Thyroid gland (tissue), 4 donors: ENCODE data around the gene SHE. TPM values are rescaled to one million over a fixed set of nuclear protein-coding genes. Genes with fewer than 3 reads are reported as not detected.
"Not testable (repeated sequence)": the region's sequence is repeated elsewhere in the genome, so short reads cannot be mapped to it uniquely, and the experiment has no call there.

ENCODE experiments used
- DNase-seq, 2 donors: peaks; one replicate each; pipeline ENCODE4 v3.0.0-alpha.2; 2019
- H3K27ac ChIP-seq, 3 donors: fragments of 200-600 bp; sonication (generic); 1 replicate in 2 of 3; 2 replicates in 1 of 3; pipeline ENCODE4 v1.5.1; 2016 to 2019; ENCODE audit warnings: mild to moderate bottlenecking in 1 of 3, moderate library complexity in 1 of 3
- H3K27me3 ChIP-seq: fragments of 200-600 bp; sonication (generic); one replicate; pipeline ENCODE4 v1.5.1; 2019
- H3K36me3 ChIP-seq, 2 donors: fragments of 200-600 bp; sonication (generic); one replicate each; pipeline ENCODE4 v1.5.1; 2016 to 2019
- H3K4me1 ChIP-seq, 2 donors: fragments of 200-600 bp; sonication (generic); one replicate each; pipeline ENCODE4 v1.5.1; 2017 to 2019
- H3K4me3 ChIP-seq, 3 donors: fragments of 200-600 bp; sonication (generic); replicated peaks in 1 of 3; 1 replicate in 2 of 3; 2 replicates in 1 of 3; pipeline ENCODE4 v1.5.1; 2016; ENCODE audit warnings: mild to moderate bottlenecking in 1 of 3
- H3K9me3 ChIP-seq: fragments of 200-600 bp; sonication (generic); one replicate; pipeline ENCODE4 v1.5.1; 2017
- CTCF ChIP-seq, 6 experiments: fragments of 200-600 bp in 3 of 6; fragments of 450-650 bp in 3 of 6; sonication (generic) in 3 of 6; IDR thresholded peaks; one replicate each; pipeline ENCODE4 v1.5.1; 2016 to 2019; ENCODE audit warnings: antibody characterized with exemption in 6 of 6, mild to moderate bottlenecking in 2 of 6, inconsistent platforms in 1 of 6, moderate library complexity in 1 of 6
- POLR2A ChIP-seq, 2 donors: fragments of 450-650 bp; IDR thresholded peaks; one replicate each; pipeline ENCODE4 v1.6.1; 2017; ENCODE audit warnings: antibody characterized with exemption in 2 of 2, mild to moderate bottlenecking in 2 of 2, moderate library complexity in 1 of 2
- WGBS, 2 donors: methylation state at CpG; one replicate each; pipeline ENCODE4 v1.1.5; 2017; 5-methylcytosine and 5-hydroxymethylcytosine counted together
- intact Hi-C: fragments of 100-400 bp; cut with DNase I; formaldehyde crosslinking; loops from one replicate; pipeline ENCODE4 v1.15.1; 2023
- total RNA-seq, 4 donors: library from RNA; depleted of rRNA; stranded (reverse); fragments of >200 nt; gene quantifications; one replicate each; pipeline ENCODE4 v1.2.3, GENCODE V29; 2016

The SHE gene
- total RNA-seq, 4 donors from 2014 or later = 35.8 to 56.0 (median 43.0) TPM

GRCh38 chr1:154539486-154540483, 37.6 kb upstream of the SHE start:
- no peak overlapping the region for H3K27ac ChIP-seq
- 86 to 88% methylated on average over 9 of the region's 9 CpGs for WGBS, 2 donors
- no peaks in the 10 kb centered on the region for H3K4me1 ChIP-seq
- no peaks in the 10 kb centered on the region for H3K36me3 ChIP-seq
- H3K27me3 ChIP-seq = no peaks in the 10 kb centered on the region
- H3K9me3 ChIP-seq = no peaks in the 10 kb centered on the region
- H3K4me3 ChIP-seq = no peak overlapping the region
- DNase-seq = no peak
- TF ChIP-seq POLR2A (IDR thresholded peaks at IDR 0.05) = no peak
- no peak for TF ChIP-seq CTCF (IDR thresholded peaks at IDR 0.05)
- intact Hi-C loops = loop anchor here (10.0 kb wide), 1 partner anchor 135 kb away; the partner anchor contains the start of gene IL6R

GRCh38 chr1:154536570-154536969, 34.4 kb upstream of the SHE start:
- Histone ChIP-seq H3K36me3 (no peaks in the 10 kb centered on the region), H3K4me3 (no peak overlapping the region), H3K27ac (no peak overlapping the region), H3K9me3 (no peaks in the 10 kb centered on the region), H3K4me1 (no peaks in the 10 kb centered on the region), H3K27me3 (no peaks in the 10 kb centered on the region)
- no peak for DNase-seq
- WGBS, 2 donors = 90 to 93% methylated on average over 7 of the region's 7 CpGs
- intact Hi-C loops = no loop called here
- TF ChIP-seq POLR2A (IDR thresholded peaks at IDR 0.05) = no peak
- TF ChIP-seq CTCF (IDR thresholded peaks at IDR 0.05) = no peak

GRCh38 chr1:154533952-154534844, 32.0 kb upstream of the SHE start:
- WGBS, 2 donors = 66 to 70% methylated on average over 11 of the region's 11 CpGs
- TF ChIP-seq POLR2A (IDR thresholded peaks at IDR 0.05) (no peak), CTCF (IDR thresholded peaks at IDR 0.05) (peak in 3 of 6 experiments; percentile 32 to 47 (median 42))
- H3K27ac ChIP-seq = no peak overlapping the region
- no peaks in the 10 kb centered on the region for H3K36me3 ChIP-seq
- intact Hi-C loops = no loop called here
- peak; percentile 29 to 45 for DNase-seq
- H3K4me3 ChIP-seq = no peak overlapping the region
- H3K9me3 ChIP-seq = no peaks in the 10 kb centered on the region
- H3K27me3 ChIP-seq = no peaks in the 10 kb centered on the region
- H3K4me1 ChIP-seq = no peaks in the 10 kb centered on the region

GRCh38 chr1:154531950-154532349, 29.7 kb upstream of the SHE start:
- intact Hi-C loops, H3K4me3 ChIP-seq, H3K27ac ChIP-seq, H3K9me3 ChIP-seq, H3K4me1 ChIP-seq, DNase-seq, H3K27me3 ChIP-seq, H3K36me3 ChIP-seq: not testable (repeated sequence)
- WGBS, 2 donors = 94 to 97% methylated on average over 8 to 11 of the region's 13 CpGs

GRCh38 chr1:154529308-154529707, 27.1 kb upstream of the SHE start:
- H3K9me3 ChIP-seq = no peaks in the 10 kb centered on the region
- no peak overlapping the region for H3K27ac ChIP-seq
- no peaks in the 10 kb centered on the region for H3K36me3 ChIP-seq
- H3K4me1 ChIP-seq = no peaks in the 10 kb centered on the region
- DNase-seq = no peak
- H3K27me3 ChIP-seq = no peaks in the 10 kb centered on the region
- no peak overlapping the region for H3K4me3 ChIP-seq
- TF ChIP-seq CTCF (IDR thresholded peaks at IDR 0.05) (no peak), POLR2A (IDR thresholded peaks at IDR 0.05) (no peak)
- intact Hi-C loops = no loop called here
- 95 to 97% methylated on average over 6 of the region's 6 CpGs for WGBS, 2 donors
